ENCODE results near the gene WNT5B.

The WNT5B gene

DNA sequence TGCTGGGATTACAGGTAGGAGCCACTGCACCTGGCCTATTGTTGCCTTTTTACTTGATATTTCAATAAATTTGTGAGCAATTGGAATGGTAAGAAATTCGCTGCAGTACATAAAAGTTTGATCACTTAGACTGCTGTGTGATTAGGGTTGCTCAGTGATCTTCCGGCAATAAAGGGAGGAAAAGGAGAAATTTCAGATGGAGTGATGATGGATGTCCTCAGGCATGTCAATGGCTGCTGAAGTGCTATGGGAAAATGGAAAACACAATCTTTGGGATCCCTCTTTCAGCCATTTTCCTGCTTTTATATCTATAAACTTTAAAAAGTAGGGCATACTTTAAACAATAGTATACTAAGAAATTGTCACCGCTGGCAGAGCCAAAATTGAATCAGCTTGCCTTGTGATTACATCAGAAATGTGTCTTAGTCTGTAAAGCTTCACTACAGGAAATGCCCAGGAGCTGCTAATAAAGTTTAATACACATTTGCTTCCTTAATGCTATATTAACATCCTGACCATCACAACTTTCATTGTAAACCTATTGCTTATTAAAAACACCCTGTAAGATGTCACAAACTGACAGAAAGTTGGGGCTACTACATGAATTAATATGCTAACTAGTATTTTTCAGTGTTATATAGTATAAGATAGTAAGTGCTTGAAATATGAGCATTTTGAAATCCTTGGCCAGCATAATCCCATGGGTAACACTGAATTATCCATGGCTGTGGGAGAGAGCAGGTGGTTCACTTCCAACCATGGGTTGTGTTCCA lies 20.9 kb upstream of the WNT5B start:
- TF ChIP-seq, protein P1, sequence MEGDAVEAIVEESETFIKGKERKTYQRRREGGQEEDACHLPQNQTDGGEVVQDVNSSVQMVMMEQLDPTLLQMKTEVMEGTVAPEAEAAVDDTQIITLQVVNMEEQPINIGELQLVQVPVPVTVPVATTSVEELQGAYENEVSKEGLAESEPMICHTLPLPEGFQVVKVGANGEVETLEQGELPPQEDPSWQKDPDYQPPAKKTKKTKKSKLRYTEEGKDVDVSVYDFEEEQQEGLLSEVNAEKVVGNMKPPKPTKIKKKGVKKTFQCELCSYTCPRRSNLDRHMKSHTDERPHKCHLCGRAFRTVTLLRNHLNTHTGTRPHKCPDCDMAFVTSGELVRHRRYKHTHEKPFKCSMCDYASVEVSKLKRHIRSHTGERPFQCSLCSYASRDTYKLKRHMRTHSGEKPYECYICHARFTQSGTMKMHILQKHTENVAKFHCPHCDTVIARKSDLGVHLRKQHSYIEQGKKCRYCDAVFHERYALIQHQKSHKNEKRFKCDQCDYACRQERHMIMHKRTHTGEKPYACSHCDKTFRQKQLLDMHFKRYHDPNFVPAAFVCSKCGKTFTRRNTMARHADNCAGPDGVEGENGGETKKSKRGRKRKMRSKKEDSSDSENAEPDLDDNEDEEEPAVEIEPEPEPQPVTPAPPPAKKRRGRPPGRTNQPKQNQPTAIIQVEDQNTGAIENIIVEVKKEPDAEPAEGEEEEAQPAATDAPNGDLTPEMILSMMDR (IDR thresholded peaks at IDR 0.05; ENCODE audit: control insufficient read depth, insufficient read depth, low read depth, low read length, missing control alignments), result no peak
- no peak for DNase-seq (ENCODE audit: low read depth)
- H3K4me3 ChIP-seq (ENCODE audit: control insufficient read depth, low read depth, low read length), result no peak overlapping the region

DNA sequence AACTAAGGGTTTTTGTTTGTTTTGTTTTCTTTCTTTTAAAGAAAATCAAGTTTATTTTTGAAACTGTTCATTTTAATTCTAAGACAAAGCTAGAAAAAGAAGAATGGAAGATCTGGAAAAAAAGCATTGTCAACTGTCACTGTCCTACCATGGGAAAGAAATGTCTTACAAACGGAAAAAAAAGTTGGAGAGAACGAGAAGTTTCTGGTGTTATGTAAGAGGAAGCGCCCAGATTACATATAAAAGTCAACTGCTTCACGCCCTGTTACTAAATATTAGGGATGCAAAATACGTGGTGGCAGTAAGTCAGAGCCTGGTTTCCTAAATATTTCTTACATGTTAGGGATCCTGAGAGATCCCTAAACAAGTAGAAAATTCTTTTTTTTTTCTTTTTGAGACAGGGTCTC lies 20.3 kb upstream of the WNT5B start:
- H3K4me3 ChIP-seq (ENCODE audit: control insufficient read depth, low read depth, low read length), result no peak overlapping the region
- DNase-seq (ENCODE audit: low read depth), result no peak
- TF ChIP-seq, protein P1 (IDR thresholded peaks at IDR 0.05; ENCODE audit: control insufficient read depth, insufficient read depth, low read depth, low read length, missing control alignments), result no peak

DNA sequence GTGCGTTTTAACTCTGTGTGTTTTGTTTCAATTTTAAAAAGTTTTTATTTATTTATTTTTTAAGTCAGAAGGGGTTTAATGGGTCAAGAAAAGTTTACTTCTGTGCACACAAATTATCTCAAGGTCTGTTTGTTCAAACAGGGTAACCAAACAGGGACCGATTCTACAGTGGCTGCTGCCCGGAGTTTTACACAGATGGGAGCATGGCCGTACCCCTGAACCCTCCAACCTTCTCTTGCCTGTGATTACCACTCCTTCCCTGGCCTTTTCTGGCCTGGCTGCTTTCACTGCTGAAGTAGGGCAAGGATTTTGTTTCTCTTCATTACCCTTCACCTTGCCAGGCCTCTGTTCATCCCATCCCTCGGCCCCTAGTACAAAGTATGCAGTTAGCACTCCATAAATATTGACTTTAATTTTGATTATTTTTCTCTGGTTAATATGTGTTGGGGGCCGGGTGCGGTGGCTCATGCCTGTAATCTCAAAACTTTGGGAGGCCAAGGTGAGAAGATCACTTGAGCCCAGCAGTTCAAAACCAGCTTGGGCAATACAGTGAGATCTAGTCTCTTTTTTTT lies 18.9 kb upstream of the WNT5B start:
- no peak overlapping the region for H3K4me3 ChIP-seq (ENCODE audit: control insufficient read depth, low read depth, low read length)
- TF ChIP-seq, protein P1 (IDR thresholded peaks at IDR 0.05; ENCODE audit: control insufficient read depth, insufficient read depth, low read depth, low read length, missing control alignments), result no peak
- no peak for DNase-seq (ENCODE audit: low read depth)

DNA sequence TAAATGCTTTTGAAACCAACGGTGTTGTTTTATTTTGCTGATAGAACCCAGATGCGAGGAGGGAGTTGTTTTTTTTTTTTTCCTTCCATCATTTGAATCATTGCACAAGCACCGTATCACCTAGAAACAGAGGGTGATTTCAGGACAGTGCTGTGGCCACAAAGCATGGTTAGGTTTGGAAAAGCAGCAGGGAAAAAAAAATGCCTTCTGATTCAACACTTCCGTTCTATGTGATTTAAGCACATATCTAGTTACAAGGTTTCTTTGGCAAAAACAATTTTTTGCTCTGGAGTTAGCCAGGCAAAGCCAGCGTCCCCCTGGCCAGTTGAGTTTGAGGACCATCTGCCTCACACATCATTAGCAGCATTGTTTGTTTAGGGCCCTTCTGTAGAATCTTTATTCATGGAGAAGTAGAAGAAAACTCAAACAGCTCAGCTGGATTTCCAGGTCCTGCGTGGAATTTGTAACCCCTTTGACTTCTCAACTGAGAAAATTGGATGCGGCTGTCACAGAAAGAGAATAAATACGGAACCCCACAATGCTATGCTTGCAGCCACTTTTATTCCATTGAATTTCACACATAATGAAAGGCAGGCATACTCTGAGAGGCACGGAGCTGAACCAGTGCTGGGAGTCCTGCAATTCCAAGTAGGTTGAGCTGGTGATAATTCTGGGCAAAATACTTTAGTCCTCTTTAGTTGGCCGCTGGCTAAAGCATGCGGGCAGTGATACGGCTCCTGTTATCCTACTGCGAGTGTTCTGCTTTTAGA lies 17.0 kb upstream of the WNT5B start:
- peak overlapping the region; percentile 14 for H3K4me3 ChIP-seq (ENCODE audit: control insufficient read depth, low read depth, low read length)
- TF ChIP-seq, protein P1 (IDR thresholded peaks at IDR 0.05; ENCODE audit: control insufficient read depth, insufficient read depth, low read depth, low read length, missing control alignments), result no peak
- DNase-seq (ENCODE audit: low read depth), result peak; percentile 90

DNA sequence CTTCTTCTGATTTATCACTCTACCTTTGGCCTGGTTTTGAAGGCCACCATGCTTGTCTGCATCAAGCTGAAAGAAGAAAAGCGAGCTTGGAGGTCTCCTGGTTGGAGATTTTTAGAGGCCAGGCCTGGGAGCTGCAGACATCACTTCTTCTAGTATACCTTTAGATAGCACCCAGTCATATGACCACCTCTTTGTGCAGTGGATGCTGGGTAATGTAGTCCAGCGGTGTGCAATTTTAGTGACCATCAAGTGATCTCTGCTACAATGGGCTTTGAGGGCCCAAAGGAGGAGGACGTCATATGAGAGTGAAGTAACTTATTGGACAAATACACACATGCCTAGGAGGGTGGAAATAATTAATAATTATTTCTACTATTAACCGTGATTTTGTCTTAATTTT lies 15.2 kb upstream of the WNT5B start:
- TF ChIP-seq, protein P1 (IDR thresholded peaks at IDR 0.05; ENCODE audit: control insufficient read depth, insufficient read depth, low read depth, low read length, missing control alignments), result no peak
- no peak overlapping the region for H3K4me3 ChIP-seq (ENCODE audit: control insufficient read depth, low read depth, low read length)
- no peak for DNase-seq (ENCODE audit: low read depth)

DNA sequence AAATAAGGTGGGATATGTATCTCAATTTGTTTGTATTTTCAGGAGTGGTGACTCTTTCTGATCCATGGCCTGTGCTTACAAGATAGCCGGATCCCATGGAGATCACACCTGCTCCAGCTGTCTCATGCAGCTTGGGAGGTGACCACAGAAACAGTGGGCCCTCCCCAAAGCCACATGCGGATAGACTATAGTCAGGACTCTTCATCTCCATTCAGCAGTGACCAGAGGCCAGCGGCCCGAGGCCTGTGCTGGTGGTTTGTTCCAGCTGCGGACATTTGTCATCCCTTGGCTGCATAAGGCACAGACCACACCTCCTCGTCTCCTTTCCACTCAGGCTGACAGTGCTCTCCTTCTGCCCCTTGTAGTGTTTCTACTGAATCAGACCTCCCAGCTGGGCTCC lies 14.7 kb upstream of the WNT5B start:
- H3K4me3 ChIP-seq (ENCODE audit: control insufficient read depth, low read depth, low read length), result no peak overlapping the region
- TF ChIP-seq, protein P1 (IDR thresholded peaks at IDR 0.05; ENCODE audit: control insufficient read depth, insufficient read depth, low read depth, low read length, missing control alignments), result no peak
- DNase-seq (ENCODE audit: low read depth), result no peak
